HepG2 (cell line): Measurements from ENCODE around the gene RPS8. TPM values are rescaled to one million over a fixed set of nuclear protein-coding genes. Genes with fewer than 3 reads are reported as not detected.

Source experiments
- CBFB ChIP-seq: sonication (generic); formaldehyde crosslinking; IDR thresholded peaks from 2 replicates; pipeline ENCODE4 v1.4.0; 2020; ENCODE audit warnings: missing genetic modification reagents
- CENPX ChIP-seq: sonication (generic); formaldehyde crosslinking; IDR thresholded peaks from 2 replicates; pipeline ENCODE4 v1.9.0; 2021; ENCODE audit warnings: mild to moderate bottlenecking, missing genetic modification reagents, moderate library complexity
- CERS6 ChIP-seq: sonication (generic); formaldehyde crosslinking; IDR thresholded peaks from 2 replicates; pipeline ENCODE4 v1.5.0; 2020; ENCODE audit warnings: missing genetic modification reagents
- DMAP1 ChIP-seq: IDR thresholded peaks from 2 replicates; pipeline ENCODE4 v1.6.1; 2016
- FIP1L1 ChIP-seq: fragments of 200-400 bp; formaldehyde crosslinking; IDR thresholded peaks from 2 replicates; pipeline ENCODE4 v1.6.1; 2018; ENCODE audit warnings: low read depth, mild to moderate bottlenecking, low read length, moderate library complexity, borderline replicate concordance; ENCODE audit not compliant: insufficient read depth
- HNF1A ChIP-seq, 2 experiments: sonication (generic) in 1 of 2; formaldehyde crosslinking in 1 of 2; IDR thresholded peaks; 2 replicates each; pipeline versions ENCODE4 v1.4.0 to v1.6.1; 2016 to 2020; ENCODE audit warnings: borderline replicate concordance in 1 of 2, low read depth in 1 of 2, mild to moderate bottlenecking in 1 of 2, missing genetic modification reagents in 1 of 2
- HOXA9 ChIP-seq: sonication (generic); formaldehyde crosslinking; IDR thresholded peaks from 2 replicates; pipeline ENCODE4 v1.8.1; 2022; ENCODE audit warnings: missing genetic modification reagents, mild to moderate bottlenecking, moderate library complexity, borderline replicate concordance
- MAZ ChIP-seq, 2 experiments: sonication (generic) in 1 of 2; formaldehyde crosslinking in 1 of 2; IDR thresholded peaks; 2 replicates each; pipeline versions ENCODE4 v1.5.0 to v1.6.1; 2012 to 2020; ENCODE audit warnings: low read depth in 2 of 2, mild to moderate bottlenecking in 2 of 2, borderline replicate concordance in 1 of 2, improper control_type of control experiment in 1 of 2, low read length in 1 of 2, missing genetic modification reagents in 1 of 2, moderate library complexity in 1 of 2
- NPAS2 ChIP-seq: sonication (generic); formaldehyde crosslinking; IDR thresholded peaks from 2 replicates; pipeline ENCODE4 v1.8.0; 2022; ENCODE audit warnings: mild to moderate bottlenecking, missing genetic modification reagents, borderline replicate concordance
- PRMT3 ChIP-seq: sonication (generic); formaldehyde crosslinking; IDR thresholded peaks from 2 replicates; pipeline ENCODE4 v1.8.1; 2022; ENCODE audit warnings: low read depth, mild to moderate bottlenecking, moderate library complexity, missing genetic modification reagents, borderline replicate concordance
- SALL1 ChIP-seq: sonication (generic); formaldehyde crosslinking; IDR thresholded peaks from 2 replicates; pipeline ENCODE4 v1.8.0; 2022; ENCODE audit warnings: mild to moderate bottlenecking, missing genetic modification reagents
- SATB2 ChIP-seq: sonication (generic); formaldehyde crosslinking; IDR thresholded peaks from 2 replicates; pipeline ENCODE4 v1.5.0; 2020; ENCODE audit warnings: missing genetic modification reagents
- ZNF263 ChIP-seq: sonication (generic); formaldehyde crosslinking; IDR thresholded peaks from 2 replicates; pipeline ENCODE4 v1.4.0; 2020; ENCODE audit warnings: missing genetic modification reagents
- ZNF3 ChIP-seq: IDR thresholded peaks from 2 replicates; pipeline ENCODE4 v1.7.0; 2017; ENCODE audit warnings: inconsistent platforms
- ZNF468 ChIP-seq: sonication (generic); formaldehyde crosslinking; IDR thresholded peaks from 2 replicates; pipeline ENCODE4 v1.8.0; 2022; ENCODE audit warnings: mild to moderate bottlenecking, moderate library complexity, missing genetic modification reagents
- ZNF501 ChIP-seq: sonication (generic); formaldehyde crosslinking; IDR thresholded peaks from 2 replicates; pipeline ENCODE4 v1.5.1; 2020; ENCODE audit warnings: mild to moderate bottlenecking, moderate library complexity, missing genetic modification reagents
- ZNF687 ChIP-seq: sonication (generic); formaldehyde crosslinking; IDR thresholded peaks from 2 replicates; pipeline ENCODE4 v1.5.1; 2020; ENCODE audit warnings: mild to moderate bottlenecking, missing genetic modification reagents, moderate library complexity
- polyA plus RNA-seq, 8 experiments: library from polyadenylated mRNA; depleted of rRNA in 3 of 8; stranded (reverse) in 7 of 8; unstranded in 1 of 8; fragments of >200 nt; fragmentation: Illumina TruSeq in 4 of 8; extraction: Trizol in 4 of 8; gene quantifications; 2 replicates each; pipeline versions ENCODE4 v1.2.1 to v1.2.3, GENCODE V29; 2011 to 2016; ENCODE audit warnings: low read depth in 4 of 8, missing spikeins in 1 of 8, mixed read lengths in 1 of 8; ENCODE audit not compliant: insufficient read depth in 1 of 8
- total RNA-seq, 5 experiments: library from RNA; depleted of rRNA; stranded (reverse); fragments of >200 nt; fragmentation: Illumina TruSeq; extraction: Trizol; gene quantifications; 2 replicates each; pipeline ENCODE4 v1.2.3, GENCODE V29; 2016; ENCODE audit warnings: low read depth in 1 of 5

RPS8 gene
- total and polyA plus RNA-seq, 2 of the 13 experiments (the other 11 are each of a cell fraction or from before 2014, with no cell fraction given), result 2,628 to 2,822 TPM

- no peak for TF ChIP-seq FIP1L1
- TF ChIP-seq DMAP1 (CRISPR knock-in tag), result peak; percentile 77
- peak; percentile 30; the same call in 1 of the 2 replicates for TF ChIP-seq CBFB
- TF ChIP-seq HNF1A (IDR thresholded peaks at IDR 0.05; ENCODE audit: low read depth), result no peak
- no peak for TF ChIP-seq HNF1A (CRISPR knock-in tag; IDR thresholded peaks at IDR 0.05; ENCODE audit: borderline replicate concordance)
- no peak for TF ChIP-seq ZNF468 (CRISPR knock-in tag)
- no peak for TF ChIP-seq CENPX (CRISPR knock-in tag)
- no peak for TF ChIP-seq ZNF501 (CRISPR knock-in tag)
- no peak for TF ChIP-seq NPAS2
- peak; percentile 59 for TF ChIP-seq SALL1 (CRISPR knock-in tag)
- peak; percentile 49; the same call in 1 of the 2 replicates for TF ChIP-seq HOXA9
- 0 out of 2 replicates have a peak, but pooled peaks have one; percentile 51 for TF ChIP-seq PRMT3 (CRISPR knock-in tag)
- peak; percentile 97 for TF ChIP-seq ZNF687 (CRISPR knock-in tag)
- no peak for TF ChIP-seq CERS6
- no peak for TF ChIP-seq ZNF3 (CRISPR knock-in tag)
- 0 out of 2 replicates have a peak, but pooled peaks have one; percentile 9 for TF ChIP-seq ZNF263 (CRISPR knock-in tag)
- TF ChIP-seq MAZ (IDR thresholded peaks at IDR 0.05; ENCODE audit: borderline replicate concordance, low read depth, low read length), result no peak
- peak; percentile 63 for TF ChIP-seq MAZ (CRISPR knock-in tag; IDR thresholded peaks at IDR 0.05; ENCODE audit: low read depth)
- TF ChIP-seq SATB2 (CRISPR knock-in tag), result no peak
Measured at GRCh38 chr1:44784094-44785028, 9.0 kb downstream of the RPS8 start (continued).
